Stimulated activated CD4-positive, alpha-beta T cell treated with anti-CD3 and anti-CD28 coated beads, Interleukin-1b, Interleukin-23, amount 100 ng/mL, for 4 hours (primary cell): ENCODE measurements around the gene GLG1.
"Not testable (repeated sequence)": the region's sequence is repeated elsewhere in the genome, so short reads cannot be mapped to it uniquely, and the experiment has no call there.

Experiments used
- DNase-seq, 2 donors: peaks; one replicate each; pipeline ENCODE4 v3.0.0-alpha.2; 2020; ENCODE audit warnings: low read depth in 2 of 2

GLG1 gene

GRCh38 chr16:74606521-74607309 is at the start of gene GLG1:
TSS of gene GLG1 (minus strand) at chr16:74607114. CDS start at chr16:74607094, 20 bp downstream.
- peak; percentile 83 to 91 for DNase-seq

DNA sequence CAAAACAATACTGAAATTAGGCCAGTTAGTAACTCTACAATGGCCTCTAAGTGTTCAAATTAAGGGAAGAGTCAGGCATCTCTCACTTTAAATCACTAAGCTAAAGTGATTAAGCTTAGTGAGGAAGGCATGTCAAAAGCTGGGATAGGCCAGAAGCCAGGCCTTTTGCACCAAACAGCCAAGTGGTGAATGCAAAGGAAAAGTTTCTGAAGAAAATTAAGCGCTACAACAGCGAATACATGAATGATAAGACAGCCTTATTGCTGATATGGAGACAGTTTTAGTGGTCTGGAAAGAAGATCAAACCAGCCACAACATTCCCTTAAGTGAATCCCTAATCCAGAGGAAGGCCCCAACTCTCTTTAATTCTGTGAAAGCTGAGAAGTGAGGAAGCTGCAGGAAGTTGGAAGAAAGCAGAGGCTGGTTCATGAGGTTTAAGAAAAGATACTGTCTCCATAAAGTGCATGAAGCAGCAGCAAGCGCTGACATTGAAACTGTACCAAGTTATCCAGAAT is 47.7 kb upstream of the GLG1 start:
- DNase-seq = no peak

DNA sequence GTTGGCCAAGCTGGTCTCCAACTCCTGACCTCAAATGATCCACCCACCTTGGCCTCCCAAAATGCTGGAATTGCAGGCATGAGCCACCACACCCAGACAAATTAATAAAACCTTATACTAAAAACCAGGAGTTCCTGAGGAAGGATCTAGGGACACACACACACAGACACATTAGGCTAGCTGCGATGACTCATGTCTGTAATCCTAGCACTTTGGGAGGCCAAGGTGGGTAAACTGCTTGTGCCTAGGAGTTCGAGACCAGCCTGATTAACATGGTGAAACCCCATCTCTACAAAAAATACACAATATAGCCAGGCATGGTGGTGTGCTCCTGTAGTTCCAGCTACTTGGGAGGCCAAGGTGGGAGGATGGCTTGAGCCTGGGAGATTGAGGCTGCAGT is 46.0 kb upstream of the GLG1 start:
- not testable (repeated sequence) for DNase-seq

DNA sequence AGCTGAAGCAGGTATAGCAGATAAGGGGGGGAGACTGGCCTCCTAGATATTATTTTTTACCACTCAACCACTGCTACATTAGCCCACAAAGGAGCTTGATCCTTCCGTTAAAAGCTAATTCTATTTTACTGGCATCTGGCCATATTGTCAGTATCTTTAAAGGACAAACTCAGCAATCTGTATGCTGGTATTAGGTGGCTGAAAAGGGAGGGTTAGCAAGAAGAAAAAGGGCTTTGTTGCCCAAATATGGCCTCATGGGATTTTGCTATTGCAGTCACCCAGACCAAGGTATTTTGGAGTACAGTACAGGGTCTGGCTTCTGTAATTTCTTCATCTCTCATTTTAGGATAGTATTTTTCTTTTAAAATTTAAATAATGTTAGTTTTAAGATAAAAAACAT is 45.3 kb upstream of the GLG1 start:
- DNase-seq = no peak

DNA sequence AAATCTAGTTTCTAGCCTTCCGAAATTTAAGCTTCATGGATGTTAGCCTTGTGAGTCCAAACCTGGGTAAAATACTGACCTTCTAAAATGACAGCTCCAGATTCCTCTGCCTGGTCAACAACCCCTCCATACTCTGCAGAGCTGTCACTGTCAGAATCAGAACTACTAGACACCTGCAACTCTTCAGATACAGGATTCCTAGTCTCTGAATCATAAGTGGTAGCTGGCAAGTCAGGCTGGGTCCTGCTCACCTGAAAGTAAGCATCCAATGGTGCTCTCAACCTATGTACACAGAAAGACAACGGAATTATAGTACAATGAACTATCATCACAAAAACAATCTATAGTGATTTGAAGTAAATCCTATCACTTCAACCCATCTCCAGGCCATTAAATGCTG is 44.9 kb upstream of the GLG1 start:
- DNase-seq = no peak

DNA sequence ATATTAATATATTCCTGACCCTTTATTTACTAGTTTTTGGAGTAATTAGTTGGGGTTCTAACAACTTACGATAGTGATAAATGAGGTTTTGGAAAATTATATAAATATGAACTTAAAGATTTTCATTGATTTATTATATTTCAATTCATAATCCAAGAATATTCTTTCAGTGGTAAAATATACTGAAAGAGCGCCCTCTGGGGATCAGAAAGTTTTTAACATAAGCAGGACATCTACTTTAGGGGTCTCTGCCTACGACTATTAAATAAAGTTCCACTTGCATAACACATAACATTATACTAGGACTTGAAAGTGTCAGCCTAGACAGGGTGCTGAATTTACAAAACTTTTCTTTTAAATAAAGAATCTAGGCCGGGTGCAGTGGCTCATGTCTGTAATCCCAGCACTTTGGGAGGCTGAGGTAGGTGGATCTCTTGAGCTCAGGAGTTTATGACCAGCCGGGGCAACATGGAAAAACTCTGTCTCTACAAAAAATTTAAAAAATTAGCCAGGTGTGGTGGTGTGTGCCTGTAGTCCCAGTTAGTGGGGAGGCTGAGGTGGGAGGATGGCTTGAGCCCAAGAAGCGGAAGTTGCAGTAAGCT is 44.2 kb upstream of the GLG1 start:
- DNase-seq = no peak

DNA sequence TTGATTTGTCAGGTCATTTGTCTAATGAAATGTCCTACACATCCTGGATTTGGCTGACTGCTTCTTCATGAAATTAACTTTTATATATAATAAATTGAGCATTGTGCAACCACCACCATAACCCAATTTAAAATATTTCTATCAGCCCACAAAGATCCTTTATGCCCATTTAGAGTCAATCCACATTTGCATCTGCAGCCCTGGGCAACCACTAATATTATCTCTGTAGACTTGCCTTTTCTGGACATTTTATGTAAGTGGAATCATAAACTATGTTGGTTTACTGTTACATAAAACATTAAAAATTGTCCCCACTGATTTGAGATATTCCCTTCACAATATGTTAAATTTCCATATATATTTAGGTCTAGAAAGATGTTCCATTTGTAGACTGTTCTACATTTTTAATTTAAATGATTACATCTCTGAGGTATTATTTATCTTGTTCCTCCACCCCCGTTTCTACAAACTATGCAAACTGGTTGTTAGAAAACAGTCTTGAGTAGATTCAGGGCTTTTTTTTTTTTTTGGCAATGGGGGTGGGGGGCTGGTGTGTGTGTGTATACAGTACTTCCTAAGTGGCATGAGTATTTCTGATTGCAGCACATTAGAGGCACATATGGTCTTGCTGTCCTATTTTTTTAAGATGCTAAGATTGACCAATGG is 43.1 kb upstream of the GLG1 start:
- no peak for DNase-seq

- DNase-seq = no peak
Observed at GRCh38 chr16:74641969-74642368, 35.1 kb upstream of the GLG1 start.

DNA sequence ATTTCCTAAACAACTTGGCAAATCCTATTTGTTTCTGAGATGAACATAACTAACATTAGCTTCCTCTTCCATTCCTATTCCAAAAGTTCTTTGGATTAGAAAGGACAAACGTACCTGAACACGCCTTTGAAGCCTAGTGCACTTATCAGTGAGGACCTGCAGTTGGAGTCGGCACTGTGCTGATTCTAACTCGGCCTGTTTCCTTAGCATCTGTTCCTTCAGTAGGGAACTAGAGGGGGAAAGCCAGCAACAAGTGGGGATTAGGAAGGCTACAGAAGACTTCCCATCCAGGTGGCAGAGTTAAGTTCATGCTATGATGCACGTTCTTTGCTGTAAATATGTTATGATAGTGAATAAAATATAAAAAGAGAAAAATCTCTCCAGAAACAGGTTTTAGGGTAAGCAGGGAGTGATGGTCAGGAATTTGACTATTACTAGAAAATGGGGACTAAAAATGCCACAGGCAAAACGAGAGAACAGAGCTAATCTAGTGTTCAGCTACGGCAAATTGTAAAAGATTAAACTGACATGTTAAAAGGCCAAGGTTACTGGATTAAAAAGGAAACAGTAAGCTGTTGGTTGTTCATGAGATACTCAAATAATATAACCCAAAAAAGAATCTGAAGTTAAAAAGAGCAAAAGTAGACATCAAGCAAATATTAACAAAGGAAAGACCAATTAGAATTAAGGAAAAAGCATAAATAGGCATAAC is 31.0 kb upstream of the GLG1 start:
- no peak for DNase-seq

GRCh38 chr16:74635303-74635702 is 28.4 kb upstream of the GLG1 start:
- DNase-seq = no peak

DNA sequence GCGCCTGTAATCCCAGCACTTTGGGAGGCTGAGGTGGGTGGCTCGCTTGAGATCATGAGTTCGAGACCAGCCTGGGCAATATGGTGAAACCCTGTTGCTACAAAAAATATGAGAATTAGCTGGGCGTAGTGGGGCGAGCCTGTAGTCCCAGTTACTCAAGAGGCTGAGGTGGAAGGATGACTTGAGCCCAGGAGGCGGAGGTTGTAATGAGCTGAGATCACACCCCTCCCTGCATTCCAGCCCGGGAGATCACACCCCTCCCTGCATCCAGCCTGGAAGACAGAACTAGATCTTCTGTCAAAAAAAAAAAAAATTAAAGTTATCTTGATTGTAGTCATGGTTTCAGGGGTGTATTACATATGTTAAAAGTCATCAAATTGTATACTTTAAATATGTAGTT is 26.8 kb upstream of the GLG1 start:
- no peak for DNase-seq

GRCh38 chr16:74627506-74628220 is 20.7 kb upstream of the GLG1 start:
- DNase-seq = no peak

DNA sequence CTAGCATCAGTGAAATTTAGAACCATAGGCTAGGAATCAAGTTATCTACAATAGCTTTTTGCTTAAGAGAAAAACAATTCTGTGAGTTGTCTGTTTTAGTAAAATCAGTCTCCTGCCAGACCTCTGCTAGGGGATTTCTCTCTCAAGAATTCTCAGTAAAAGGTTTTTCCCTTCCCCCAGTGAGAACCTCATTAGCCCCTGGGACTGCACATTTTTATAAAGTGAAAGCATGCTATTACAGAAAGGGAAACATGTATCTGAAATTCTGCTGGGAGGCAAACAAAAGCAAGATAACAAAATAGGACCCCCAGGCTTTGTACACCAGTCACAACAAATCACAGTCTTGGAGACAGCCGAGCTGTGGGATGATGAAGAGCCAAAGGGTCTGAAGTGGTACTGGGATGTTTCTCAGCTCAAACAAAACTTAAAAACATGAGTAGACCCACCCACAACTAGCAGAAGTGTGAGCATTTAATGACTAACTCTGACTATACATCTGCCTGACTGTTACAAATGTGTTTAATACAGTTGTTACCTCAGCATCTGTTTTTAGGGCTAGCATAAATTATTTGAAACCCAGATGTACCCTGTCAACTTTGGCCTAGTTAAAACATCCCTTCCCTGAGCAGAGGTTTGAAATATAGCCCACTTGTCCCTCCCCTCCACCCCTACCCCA is 20.0 kb upstream of the GLG1 start:
- DNase-seq = no peak

- DNase-seq = no peak
Observed at GRCh38 chr16:74625500-74626350, 18.8 kb upstream of the GLG1 start.

DNA sequence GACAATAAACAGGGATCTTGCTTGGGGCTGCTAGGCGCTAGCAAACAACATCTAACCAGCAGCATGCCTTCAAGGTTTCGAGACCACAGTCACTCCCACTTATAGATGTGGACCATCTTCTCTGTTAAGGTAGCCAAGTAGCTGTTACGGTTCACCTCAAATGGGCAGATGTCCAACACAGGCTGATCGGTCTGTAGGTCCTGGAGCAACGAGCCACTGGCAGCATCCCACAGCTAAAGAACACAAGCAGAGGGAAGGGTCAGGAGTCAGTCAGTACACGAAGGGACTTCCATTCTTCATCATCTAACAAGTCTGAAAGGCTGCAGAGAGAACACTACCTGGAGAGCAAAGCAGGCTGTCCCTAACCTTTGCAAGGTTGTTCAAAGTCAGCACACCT is 16.9 kb upstream of the GLG1 start:
- DNase-seq = no peak

- DNase-seq = no peak
Observed at GRCh38 chr16:74623214-74623838, 16.4 kb upstream of the GLG1 start.

GRCh38 chr16:74622005-74622404 is 15.1 kb upstream of the GLG1 start:
- DNase-seq = no peak

- no peak for DNase-seq
Observed at GRCh38 chr16:74617206-74617788, 10.4 kb upstream of the GLG1 start.

GRCh38 chr16:74611721-74612120 is 4.8 kb upstream of the GLG1 start:
- DNase-seq = no peak
